AG09319 (cell line): ENCODE results near the gene ATP10D.

ENCODE experiments used
- DNase-seq: peaks from one replicate; pipeline ENCODE4 v3.0.0-alpha.2; 2010; ENCODE audit warnings: low read depth; ENCODE audit errors: extremely low read depth
- TF ChIP-seq, protein P1 (sequence below): IDR thresholded peaks from 2 replicates; pipeline ENCODE4 v1.5.1; 2011; ENCODE audit warnings: low read depth, mild to moderate bottlenecking, inconsistent platforms, low read length, moderate library complexity

ATP10D gene

DNA sequence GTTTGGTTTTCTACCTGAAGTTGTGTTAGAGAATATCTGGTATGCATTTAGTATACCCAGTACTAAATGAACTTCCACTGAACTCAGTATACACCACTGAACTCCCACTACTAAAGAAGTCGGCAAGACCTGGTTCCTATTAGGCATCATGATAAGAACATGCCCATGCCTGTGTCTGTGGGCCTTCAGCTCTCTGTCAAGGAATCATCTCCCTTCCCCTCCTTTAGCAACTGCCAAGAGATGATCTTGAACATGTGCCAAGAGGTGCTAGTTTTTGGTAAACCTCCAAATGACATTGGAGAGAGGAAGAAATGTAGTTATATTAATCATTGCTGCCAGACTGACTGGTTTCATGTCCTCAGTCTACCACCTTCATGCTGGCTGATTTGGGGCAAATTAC, 113.2 kb downstream of the ATP10D start:
- no peak for DNase-seq

DNA sequence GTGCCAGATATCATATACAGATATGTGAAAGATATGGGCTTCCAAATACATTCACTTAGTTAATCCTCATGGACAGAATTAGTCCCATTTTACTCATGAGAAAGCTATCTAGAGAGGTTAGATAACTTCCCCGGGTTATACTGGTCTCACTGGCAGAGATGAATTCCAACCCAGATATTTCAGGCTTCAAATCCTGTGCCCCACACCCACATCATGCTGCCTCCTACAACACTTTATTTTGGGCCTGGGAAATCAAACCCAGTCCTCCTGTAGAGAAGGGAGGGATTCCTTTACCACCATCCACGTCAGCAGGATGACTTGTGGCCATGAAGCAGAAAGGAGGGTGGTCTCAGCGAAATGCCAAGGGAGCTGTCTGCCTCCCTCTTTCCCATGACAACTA, 113.8 kb downstream of the ATP10D start:
- DNase-seq: no peak
- TF ChIP-seq, protein P1, sequence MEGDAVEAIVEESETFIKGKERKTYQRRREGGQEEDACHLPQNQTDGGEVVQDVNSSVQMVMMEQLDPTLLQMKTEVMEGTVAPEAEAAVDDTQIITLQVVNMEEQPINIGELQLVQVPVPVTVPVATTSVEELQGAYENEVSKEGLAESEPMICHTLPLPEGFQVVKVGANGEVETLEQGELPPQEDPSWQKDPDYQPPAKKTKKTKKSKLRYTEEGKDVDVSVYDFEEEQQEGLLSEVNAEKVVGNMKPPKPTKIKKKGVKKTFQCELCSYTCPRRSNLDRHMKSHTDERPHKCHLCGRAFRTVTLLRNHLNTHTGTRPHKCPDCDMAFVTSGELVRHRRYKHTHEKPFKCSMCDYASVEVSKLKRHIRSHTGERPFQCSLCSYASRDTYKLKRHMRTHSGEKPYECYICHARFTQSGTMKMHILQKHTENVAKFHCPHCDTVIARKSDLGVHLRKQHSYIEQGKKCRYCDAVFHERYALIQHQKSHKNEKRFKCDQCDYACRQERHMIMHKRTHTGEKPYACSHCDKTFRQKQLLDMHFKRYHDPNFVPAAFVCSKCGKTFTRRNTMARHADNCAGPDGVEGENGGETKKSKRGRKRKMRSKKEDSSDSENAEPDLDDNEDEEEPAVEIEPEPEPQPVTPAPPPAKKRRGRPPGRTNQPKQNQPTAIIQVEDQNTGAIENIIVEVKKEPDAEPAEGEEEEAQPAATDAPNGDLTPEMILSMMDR: no peak

More for the DNA sequence above, 113.2 kb downstream of the ATP10D start:
- TF ChIP-seq, protein P1: no peak

DNA sequence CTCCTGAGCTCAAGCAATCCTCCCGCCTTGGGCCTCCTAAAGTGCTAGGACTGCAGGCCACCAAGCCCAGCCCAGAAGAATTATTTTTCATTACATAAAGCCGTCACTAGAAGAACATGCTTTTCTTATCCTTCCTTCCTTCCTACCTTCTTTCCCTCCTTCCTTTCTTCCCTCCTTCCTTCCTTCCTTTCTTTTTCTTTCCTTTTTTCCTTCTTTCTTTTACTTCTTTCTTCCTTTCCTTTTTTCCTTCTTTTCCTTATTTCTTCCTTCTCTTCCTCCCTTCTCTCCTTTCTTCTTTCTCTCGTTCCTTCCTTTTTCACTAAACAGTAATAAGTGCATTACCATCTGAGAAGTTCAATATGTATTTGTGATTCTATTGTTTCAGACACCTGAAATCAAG, 121.4 kb downstream of the ATP10D start:
- TF ChIP-seq, protein P1: no peak
- DNase-seq: no peak

DNA sequence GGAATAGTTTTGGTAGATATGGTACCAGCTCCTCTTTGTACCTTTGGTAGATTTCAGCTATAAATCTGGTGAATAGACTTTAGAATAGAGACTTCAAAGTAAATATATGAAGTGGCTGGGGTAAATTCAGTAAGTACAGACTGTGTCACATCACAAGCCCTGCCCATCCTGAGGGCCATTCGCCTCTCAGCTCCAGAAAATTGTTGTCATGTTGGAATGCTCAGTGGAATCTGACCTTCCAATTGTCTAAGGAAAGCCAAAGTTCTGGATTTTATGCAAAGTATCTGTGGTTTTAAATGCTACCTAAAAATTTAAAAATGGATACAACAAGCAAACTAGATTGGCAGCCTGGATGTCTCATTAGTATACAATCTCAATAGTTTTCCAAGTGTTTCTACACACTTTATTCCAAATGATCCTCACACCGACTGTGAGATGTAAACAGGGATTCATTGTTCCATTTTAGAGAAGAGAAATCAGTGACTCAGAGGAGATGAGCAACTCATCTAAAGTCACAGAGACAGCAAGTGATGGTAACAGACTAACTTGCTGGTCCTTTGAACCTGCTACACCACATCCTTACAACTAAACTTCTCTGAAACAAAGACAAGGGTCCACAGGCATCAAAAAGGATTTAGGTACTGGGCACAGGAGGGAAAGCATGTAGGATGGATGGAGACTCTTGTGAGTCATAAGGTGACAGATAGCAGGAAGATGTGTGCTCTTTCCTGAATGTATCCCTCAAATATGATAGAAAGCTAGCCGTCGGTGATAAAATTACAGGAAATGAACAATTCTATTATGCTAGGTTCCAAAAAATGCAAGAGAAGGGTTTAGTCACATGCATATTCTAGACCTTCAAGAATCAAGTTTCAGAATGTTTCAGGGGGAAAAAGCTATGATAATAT, 127.3 kb downstream of the ATP10D start:
- DNase-seq: no peak
- TF ChIP-seq, protein P1: no peak

DNA sequence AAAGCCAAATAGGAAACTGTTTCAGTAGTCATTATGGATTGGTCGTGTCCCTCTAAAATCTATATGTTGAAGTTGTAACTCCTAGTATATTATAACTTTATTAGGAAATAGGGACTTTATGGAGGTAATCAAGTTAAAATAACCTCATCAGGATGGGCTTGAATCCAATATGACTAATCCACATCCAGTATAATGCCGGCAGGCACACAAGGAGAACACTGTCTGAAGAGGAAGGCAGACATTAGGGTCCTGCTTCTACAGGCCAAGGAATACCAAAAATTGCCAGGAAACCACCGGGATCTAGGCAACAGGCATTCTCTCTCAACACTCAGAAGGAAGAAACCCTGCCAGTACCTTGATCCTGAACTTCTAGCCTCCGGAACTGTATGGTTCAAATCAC, 130.3 kb downstream of the ATP10D start:
- no peak for DNase-seq
- TF ChIP-seq, protein P1: no peak

DNA sequence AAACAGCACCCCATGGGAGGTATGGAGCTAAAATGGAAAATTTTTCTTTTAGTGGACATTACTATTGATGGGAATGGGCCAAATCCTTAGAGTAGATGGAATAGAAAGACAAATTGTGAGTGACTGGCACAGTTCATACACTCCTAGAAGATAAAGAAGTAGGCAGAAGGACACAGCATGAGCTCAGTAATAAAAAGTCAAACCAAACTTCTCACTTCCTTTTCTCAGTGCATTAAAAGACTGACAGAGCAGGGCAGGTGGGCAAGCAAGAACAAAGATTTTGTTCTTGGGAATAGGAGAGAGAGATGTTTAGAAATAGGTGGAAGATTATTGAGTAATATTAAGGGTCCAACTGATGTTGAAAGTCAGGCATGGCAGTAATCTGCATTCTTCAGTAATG, 132.5 kb downstream of the ATP10D start:
- DNase-seq: no peak

DNA sequence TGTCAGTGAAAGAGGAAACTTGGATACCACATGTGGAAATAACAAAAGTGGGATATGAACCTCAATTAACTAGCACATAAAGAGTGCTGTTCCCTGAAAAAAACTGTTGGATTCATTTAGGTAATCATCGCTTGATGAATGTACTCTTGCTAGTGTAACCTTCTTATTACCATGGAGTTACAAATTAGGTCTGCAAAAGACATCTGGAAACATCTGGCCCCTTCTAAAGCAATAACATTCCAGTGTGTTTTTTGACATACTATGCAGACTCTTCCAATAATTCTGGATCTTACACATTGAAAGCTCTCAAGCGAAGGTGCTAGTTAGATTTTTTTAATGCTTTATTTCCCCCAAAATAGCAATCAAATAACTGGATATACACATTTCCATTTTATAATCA, 134.6 kb downstream of the ATP10D start:
- TF ChIP-seq, protein P1: no peak
- no peak for DNase-seq

More for the DNA sequence above, 132.5 kb downstream of the ATP10D start:
- TF ChIP-seq, protein P1: no peak
